HG02759 (cell line): Measurements from ENCODE around the gene PLSCR1.

ENCODE experiments used
- ATAC-seq: cut with Tn5 transposase; IDR thresholded peaks from one replicate; pipeline ENCODE4 v1.9.1; 2021; ENCODE audit warnings: mild to moderate bottlenecking, moderate library complexity; ENCODE audit not compliant: unreplicated experiment

PLSCR1 gene, protein sequence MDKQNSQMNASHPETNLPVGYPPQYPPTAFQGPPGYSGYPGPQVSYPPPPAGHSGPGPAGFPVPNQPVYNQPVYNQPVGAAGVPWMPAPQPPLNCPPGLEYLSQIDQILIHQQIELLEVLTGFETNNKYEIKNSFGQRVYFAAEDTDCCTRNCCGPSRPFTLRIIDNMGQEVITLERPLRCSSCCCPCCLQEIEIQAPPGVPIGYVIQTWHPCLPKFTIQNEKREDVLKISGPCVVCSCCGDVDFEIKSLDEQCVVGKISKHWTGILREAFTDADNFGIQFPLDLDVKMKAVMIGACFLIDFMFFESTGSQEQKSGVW

DNA sequence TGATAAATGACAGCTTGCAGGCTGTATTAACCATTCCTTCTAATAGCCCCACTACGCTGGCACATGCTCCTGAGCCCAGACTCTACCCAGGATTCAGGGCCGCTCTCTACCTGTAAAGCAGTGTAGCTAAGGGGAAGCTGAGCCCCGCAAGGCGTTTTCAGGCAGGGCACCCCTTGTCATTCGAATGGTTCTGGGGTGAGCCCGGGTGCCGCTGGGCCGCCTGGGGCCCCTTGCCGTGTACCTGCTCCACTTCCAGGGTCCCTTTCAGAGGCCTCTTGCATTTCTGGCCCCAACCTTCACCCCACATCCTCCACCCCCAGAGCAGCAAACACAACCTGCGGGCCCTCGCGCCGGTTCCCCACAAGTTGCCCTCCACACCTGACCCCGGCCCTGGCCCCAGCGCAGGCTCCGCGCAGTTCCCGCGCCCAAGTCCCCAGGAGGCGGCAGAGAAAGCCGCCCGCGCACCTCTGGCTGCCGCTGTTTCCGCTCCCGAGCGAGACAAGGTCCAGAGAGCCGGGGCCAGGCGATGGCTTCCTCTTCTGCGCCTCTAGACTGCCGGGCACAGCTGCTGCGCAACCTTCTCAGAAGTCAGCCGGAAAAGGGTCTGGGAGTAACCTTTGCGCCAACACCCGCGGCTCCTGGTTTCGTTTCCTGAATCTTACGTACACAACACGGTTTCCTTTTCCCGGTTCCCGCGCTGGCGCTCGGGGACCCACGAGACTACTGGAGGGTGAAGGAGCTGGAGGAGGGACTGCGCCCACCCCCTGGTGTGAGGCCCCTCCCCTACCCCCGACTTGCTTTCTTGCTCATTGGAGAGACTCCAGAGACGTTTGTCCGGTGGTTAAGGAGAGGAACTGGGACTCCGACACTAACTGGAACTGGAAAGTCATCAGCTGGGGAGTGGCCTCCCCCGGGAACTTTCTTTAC is at the start of gene PLSCR1:
Gene PLSCR1, minus strand, starts transcription at position 606 of the 927 bp plus-strand sequence. CDS start 8,055 bp downstream, outside the sequence.
- ATAC-seq = peak; percentile 83

GRCh38 chr3:146593776-146594175 is 49.4 kb upstream of the PLSCR1 start:
- ATAC-seq = no peak

GRCh38 chr3:146590521-146590920 is 46.1 kb upstream of the PLSCR1 start:
- no peak for ATAC-seq

- ATAC-seq = no peak
These were observed 45.6 kb upstream of the PLSCR1 start for GRCh38 chr3:146589899-146590508.

- no peak for ATAC-seq
These were observed 40.7 kb upstream of the PLSCR1 start for GRCh38 chr3:146585156-146585555.

- peak; percentile 56 for ATAC-seq
These were observed 37.6 kb upstream of the PLSCR1 start for GRCh38 chr3:146581951-146582467.

GRCh38 chr3:146581080-146581601 is 36.7 kb upstream of the PLSCR1 start:
- ATAC-seq = no peak

DNA sequence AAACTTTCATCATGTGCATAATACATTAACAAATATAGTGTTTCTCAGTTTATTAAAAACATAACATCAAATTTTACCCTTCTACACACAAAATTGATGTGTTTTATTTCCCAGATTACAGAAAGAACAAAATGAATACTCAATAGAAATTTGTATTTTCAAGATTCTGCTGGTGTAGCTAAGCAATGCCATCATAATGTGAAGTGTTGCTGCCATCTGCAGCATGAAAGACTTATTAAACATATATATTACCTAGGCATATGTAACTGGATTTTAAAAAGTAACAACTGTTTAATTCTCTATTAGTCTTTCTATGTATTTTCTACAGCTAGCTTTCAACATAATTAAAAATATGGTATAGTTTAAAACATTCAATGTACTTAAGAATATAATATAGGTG is 33.3 kb upstream of the PLSCR1 start:
- ATAC-seq = peak; percentile 55

- ATAC-seq = no peak
These were observed 31.2 kb upstream of the PLSCR1 start for GRCh38 chr3:146575636-146576035.

- ATAC-seq = no peak
These were observed 29.8 kb upstream of the PLSCR1 start for GRCh38 chr3:146574173-146574572.

DNA sequence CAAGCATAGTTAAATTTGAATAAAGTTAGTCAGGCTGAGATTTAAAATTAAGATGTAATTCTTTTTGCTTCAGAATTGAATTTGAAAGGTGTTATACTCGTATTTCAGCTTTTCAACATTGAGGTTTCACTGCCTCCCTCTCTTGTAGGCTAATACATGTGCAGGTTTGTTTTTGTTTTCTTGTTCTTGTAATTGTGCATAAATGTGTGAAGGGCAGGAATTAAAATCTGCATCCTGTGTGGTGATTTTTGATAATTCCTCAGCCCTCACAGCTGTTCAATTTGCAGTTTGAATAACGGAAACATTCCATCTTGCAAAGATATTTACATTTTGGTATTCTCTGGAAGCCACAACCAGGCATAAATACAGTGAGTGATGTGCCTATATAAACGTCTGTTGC is 24.9 kb upstream of the PLSCR1 start:
- ATAC-seq = no peak

GRCh38 chr3:146566138-146566537 is 21.7 kb upstream of the PLSCR1 start:
- ATAC-seq = no peak

- no peak for ATAC-seq
These were observed 17.5 kb upstream of the PLSCR1 start for GRCh38 chr3:146561879-146562278.

DNA sequence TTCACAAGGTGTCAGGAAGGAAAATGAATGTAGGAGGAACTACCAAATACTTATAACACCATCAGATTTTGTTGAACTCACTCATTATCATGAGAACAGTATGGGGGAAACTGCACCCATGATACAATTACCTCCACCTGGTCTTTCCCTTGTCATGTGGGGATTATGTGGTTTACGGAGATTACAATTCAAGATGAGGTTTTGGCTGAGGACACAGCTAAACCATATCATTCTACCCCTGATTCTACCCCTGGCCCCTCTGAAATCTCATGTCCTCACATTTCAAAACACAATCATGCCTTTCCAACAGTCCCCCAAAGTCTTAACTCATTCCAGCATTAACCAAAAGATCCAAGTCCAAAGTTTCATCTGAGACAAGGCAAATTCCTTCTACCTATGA is 17.1 kb upstream of the PLSCR1 start:
- ATAC-seq = no peak

DNA sequence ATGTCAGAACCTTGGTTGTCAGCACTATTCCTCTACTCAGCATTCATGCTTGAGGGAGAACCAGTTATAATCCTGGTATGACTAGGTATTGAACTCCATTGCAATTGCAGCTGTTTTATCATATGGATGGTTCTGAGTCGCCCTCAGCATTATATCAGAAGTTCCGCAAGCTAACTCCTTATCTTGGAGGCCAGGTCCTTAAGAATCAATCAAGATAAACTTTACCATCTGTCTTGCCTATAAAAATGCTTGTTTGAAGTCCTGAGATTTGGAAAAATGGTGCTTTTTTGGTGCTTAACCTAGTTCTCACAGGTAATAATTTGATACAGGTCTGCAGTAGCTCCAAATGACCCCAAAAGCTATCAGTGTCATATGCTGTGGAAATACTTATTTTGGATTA is 16.3 kb upstream of the PLSCR1 start:
- no peak for ATAC-seq

GRCh38 chr3:146559388-146559787 is 15.0 kb upstream of the PLSCR1 start:
- no peak for ATAC-seq

- ATAC-seq = no peak
These were observed 14.4 kb upstream of the PLSCR1 start for GRCh38 chr3:146558781-146559180.

DNA sequence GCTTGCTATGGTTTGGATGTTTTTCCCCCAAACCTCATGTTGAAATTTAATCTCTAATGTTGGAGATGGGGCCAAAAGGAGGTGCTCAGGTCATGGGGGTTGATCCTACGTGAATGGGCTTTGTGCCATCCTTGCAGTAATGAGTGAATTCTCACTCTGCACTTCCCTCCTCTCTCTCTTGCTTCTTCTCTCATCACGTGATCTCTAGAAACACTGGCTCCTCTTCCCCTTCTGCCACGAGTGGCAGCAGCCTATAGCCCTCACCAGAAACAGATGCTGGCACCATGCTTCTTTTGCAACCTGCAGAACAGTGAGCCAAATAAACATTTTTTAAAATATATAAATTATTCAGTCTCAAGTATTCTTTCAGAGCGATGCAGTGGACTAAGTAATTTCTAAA is 13.3 kb upstream of the PLSCR1 start:
- no peak for ATAC-seq

DNA sequence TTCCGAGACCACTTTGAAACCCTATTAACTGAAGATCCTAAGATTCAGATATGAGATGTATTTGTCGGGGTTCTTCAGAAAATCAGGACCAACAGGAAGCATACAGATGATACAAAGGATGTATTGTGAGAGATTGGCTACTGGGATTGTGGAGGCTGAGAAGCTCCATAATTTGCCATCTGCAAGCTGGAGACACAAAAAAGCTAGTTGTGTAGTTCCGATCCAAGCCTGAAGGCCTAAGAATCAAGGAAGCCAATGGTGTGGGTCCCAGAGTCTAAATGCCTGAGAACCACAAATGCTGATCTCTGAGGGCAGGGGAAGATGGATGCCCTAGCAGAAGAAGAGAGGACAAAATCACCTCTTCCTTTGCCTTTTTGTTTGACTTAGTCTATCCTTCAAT is 10.9 kb upstream of the PLSCR1 start:
- ATAC-seq = no peak

- no peak for ATAC-seq
These were observed 9.8 kb upstream of the PLSCR1 start for GRCh38 chr3:146554151-146554760.
